ENCODE results near the gene ZC3HAV1.

DNA sequence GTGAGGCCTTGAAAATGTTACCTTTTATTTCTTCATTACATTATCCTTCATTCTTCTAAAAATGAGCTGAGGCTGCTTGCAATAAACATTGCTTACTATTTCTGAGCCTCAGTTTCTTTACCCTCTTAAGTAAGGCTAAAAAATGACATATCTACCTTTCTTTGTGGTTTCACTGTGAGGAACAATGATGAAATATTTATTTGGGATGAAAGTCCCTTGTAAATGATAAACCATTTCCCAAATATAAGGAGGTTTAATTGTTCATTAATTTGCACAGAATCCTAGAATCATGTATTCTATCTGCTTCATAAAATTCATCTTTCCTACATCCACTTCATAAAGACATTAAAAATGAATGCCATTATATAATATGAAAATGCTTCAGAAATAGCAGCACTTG lies 27.9 kb downstream of the ZC3HAV1 start:
- TF ChIP-seq, protein P1, sequence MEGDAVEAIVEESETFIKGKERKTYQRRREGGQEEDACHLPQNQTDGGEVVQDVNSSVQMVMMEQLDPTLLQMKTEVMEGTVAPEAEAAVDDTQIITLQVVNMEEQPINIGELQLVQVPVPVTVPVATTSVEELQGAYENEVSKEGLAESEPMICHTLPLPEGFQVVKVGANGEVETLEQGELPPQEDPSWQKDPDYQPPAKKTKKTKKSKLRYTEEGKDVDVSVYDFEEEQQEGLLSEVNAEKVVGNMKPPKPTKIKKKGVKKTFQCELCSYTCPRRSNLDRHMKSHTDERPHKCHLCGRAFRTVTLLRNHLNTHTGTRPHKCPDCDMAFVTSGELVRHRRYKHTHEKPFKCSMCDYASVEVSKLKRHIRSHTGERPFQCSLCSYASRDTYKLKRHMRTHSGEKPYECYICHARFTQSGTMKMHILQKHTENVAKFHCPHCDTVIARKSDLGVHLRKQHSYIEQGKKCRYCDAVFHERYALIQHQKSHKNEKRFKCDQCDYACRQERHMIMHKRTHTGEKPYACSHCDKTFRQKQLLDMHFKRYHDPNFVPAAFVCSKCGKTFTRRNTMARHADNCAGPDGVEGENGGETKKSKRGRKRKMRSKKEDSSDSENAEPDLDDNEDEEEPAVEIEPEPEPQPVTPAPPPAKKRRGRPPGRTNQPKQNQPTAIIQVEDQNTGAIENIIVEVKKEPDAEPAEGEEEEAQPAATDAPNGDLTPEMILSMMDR (conservative IDR thresholded peaks at IDR 0.05; ENCODE audit: low read depth in 2 of 2): no peak
- TF ChIP-seq, protein P2, sequence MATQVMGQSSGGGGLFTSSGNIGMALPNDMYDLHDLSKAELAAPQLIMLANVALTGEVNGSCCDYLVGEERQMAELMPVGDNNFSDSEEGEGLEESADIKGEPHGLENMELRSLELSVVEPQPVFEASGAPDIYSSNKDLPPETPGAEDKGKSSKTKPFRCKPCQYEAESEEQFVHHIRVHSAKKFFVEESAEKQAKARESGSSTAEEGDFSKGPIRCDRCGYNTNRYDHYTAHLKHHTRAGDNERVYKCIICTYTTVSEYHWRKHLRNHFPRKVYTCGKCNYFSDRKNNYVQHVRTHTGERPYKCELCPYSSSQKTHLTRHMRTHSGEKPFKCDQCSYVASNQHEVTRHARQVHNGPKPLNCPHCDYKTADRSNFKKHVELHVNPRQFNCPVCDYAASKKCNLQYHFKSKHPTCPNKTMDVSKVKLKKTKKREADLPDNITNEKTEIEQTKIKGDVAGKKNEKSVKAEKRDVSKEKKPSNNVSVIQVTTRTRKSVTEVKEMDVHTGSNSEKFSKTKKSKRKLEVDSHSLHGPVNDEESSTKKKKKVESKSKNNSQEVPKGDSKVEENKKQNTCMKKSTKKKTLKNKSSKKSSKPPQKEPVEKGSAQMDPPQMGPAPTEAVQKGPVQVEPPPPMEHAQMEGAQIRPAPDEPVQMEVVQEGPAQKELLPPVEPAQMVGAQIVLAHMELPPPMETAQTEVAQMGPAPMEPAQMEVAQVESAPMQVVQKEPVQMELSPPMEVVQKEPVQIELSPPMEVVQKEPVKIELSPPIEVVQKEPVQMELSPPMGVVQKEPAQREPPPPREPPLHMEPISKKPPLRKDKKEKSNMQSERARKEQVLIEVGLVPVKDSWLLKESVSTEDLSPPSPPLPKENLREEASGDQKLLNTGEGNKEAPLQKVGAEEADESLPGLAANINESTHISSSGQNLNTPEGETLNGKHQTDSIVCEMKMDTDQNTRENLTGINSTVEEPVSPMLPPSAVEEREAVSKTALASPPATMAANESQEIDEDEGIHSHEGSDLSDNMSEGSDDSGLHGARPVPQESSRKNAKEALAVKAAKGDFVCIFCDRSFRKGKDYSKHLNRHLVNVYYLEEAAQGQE (IDR thresholded peaks at IDR 0.05; ENCODE audit: unreplicated experiment): no peak
- no peak for TF ChIP-seq JUNB (IDR thresholded peaks at IDR 0.05; ENCODE audit: unreplicated experiment)
